Measurements from ENCODE around the gene PXN.

Gene PXN

DNA sequence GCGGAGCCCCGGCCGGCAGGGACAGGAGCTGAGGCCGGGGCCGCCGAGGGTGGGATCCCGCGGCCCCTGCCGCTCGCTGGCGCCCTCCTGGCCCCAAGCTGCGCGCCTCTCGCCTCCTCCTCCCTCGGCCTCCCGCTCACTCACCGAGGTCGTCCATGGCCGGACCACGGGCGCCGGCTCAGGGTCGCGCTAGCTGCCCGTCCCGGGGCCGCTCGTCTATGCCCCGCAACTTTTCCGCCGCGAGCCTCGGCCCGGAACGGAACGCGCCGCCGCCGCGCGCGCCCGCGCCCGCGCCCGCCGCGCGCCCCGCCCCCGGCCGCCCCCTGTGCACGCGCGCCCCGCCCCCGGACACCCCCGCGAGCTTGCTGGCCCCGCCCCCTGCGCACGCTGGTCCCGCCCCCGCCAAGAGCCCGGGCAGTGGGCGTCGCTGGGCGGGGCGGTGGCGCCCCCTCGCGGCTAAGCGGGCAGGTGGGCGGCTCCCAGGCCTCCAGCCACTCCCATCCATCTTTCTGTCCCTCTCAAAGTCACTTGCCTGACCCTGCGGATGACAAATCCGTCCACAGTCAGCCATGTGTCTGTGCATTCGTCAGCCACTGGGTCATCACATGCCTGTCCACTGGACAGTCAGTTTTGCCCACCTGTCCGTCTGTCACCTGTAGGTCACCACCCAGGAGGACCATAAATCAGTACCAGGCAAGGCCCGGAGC, at the start of gene PXN:
TSS of gene PXN (minus strand) at position 258 of the 707 bp plus-strand sequence. CDS start at position 157, 101 bp downstream.
- peak; percentile 81 for DNase-seq

DNA sequence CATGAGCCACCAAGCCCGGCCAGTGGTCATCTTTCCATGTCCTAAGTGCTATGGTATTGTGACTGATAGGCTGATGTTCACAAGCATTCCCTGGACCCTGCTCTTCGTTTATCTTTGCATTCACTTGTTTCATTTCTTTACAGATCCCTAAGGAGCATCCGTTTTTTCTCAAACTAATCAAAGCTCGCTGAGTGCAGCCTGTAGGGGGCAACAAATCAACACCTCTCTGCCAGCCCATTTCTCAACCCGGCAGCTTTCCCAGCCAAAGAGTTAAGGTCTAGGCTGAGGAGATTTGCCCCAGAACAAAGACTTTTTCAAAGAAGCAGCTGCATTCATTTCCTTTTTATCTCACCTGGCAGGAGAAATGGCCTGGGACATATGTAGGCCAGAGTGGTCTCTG, 48.7 kb upstream of the PXN start:
- no peak for DNase-seq

DNA sequence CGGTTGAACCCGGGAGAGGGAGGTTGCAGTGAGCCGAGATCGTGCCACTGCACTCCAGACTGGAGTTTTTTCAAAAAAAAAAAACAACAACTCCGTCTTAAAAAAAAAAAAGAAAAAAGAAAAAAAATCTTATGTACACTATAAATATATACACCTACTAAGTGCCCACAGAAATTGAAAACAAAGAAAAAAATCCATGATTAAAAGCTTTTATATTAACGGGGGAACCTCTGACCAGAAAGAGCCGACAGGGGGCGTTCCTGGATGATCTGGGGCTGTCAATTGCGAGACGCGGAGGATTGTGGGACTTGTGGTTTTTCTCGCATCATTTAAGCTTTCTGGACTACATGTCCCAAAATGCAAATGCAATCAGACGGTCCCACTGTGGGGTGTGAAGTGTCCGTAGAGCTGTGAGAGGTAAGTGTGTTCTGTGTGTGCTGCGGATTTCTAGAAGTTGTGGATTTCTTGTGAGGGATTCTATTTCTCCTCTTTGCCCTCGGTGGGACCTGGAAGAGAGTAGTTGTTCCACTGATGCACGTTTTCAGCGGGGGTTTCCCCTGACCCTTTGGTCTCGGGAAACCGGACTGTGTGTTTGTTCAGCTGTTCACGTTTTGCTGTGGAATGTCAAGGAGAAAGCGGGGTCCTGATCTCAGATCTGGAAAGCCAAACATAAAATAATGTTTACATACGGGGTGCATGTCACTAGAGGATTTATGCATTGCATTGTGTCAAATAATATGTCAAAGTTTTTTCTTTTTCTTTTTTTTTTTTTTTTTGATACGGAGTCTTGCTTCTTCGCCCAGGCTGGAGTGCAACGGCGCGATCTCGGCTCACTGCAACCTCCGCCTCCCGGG, 36.7 kb upstream of the PXN start, which contains the start of gene SIRT4:
TSS of gene SIRT4 (plus strand) at position 360 of the 854 bp plus-strand sequence. CDS start 1,241 bp downstream, outside the sequence.
- peak; percentile 88 for DNase-seq

DNA sequence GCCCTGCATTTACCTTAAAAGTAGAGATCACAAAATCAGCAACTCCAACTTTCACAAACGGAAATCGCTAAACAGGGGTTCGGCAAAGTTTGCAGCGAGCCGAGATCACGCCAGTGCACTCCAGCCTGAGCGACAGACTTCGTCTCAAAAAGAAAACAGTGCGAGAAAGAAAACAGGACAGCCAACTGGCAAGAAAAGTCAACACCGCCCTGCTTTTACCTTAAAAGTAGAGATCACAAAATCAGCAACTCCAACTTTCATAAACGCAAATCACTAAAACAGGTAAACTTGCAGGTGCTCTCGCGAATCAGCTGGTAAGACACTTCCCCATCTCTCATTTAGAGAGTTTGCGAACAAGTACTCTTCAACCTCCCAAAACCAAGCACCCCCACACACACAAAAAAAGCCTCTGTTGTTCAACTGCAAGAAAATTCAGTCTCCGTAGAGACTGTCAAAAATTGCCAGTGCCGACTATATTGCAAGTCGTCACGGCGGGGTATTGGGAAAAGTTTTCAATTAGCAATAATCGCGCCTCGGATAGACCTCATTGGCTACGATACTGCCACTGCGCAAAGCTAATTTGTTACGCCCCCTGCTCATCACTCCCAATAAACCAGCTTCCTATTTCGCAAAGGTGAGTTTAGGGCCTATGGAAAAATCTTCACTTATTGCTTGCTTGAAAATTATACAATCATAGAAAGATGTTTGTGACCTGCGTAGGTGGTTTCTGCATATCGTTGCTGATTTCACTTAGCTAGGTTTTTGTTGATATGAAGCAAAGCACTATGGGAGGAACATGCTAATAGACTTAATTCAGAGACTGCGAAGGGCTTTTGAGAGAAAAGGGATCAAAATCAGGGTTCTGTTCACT, 27.4 kb upstream of the PXN start, which contains the start of gene RNU4-1:
TSS of gene RNU4-1 (minus strand) at position 577 of the 871 bp plus-strand sequence.
- peak; percentile 90 for DNase-seq

DNA sequence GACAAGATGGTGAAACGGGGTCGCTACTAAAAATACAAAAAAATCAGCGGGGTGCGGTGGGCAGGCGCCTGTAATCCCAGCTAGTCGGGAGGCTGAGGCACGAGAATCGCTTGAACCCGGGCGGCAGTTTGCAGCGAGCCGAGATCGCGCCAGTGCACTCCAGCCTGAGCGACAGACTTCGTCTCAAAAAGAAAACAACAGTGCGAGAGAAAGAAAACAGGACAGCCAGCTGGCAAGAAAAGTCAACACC, 26.8 kb upstream of the PXN start:
- no peak for DNase-seq

DNA sequence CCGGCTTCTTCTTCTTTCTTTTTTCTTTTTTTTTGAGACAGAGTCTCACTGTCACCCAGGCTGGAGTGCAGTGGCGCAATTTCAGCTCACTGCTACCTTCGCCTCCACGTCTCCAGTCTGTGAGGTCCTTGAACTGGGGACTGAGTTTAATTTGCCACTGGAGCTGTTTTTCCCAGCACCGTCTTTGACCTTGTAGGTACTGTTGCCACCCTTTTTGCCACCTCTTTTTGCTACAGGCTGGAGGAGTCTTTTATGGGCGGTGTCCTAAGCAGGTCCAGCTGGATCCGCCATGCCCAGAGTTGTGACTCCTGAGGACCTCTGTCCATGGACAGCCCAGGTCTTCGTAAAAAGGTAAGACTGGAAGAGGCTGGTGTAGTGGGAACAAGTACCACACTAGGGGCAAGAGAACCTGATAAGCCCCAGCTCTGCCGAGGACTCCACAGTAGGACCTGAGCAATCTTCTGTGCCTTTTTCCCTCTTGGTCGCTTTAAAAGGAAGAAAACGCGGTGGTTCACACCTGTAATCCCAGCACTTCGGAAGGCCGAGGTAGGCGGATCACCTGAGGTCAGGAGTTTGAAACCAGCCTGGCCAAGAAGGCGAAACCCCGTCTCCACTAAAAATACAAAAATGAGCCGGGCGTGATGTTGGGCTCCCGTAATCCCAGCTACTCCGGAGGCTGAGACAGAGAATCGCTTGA, 25.2 kb upstream of the PXN start:
- no peak for DNase-seq

DNA sequence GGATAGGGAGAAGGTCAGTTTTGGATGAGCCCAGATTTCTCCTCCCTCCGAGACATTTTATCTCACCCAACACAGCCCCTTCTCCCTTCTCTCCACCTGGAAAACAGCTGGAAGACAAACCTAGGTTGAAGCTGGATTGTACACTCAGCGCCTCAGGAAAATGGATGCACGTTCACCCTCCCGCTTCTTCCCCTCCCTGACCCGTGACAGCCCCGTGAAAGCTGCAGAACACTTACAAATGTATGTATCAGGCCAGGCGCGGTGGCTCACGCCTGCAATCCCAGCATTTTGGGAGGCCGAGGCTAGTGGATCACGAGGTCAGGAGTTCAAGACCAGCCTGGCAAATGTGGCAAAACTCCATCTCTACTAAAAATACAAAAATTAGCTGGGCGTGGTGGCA, 22.0 kb upstream of the PXN start:
- no peak for DNase-seq

DNA sequence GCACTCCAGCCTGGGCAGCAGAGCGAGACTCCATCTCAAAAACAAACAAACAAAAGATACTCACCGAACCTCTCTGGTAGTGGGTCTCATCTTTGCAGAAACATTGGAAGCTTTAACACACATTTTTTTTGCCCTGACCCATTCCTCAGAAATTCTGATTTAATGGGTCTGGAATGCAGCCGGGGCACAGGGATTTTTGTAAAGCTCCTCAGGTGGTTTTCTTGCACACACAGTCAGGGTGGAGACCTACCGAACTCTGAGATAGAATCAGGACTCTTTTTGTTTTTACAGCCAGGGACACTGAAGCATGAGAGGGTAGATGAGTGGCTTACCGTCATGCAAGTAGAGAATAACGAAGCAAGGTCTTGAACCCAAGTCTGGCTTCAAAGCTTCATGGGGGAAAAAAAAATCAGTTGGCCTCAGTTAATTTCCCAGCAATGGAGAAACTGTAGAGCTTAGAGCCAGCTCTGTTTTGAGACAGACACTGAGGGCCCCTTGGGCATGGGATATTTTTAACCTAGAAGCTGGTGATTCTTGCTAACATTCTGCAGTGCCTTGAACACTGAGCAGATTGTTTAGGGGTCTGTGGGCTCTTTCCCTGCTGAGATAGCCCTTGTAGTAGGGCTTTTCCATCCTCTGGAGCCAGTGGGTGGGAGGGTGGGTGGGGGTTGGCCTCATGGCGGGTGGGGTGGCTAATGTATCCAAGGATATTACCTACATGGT, 21.4 kb upstream of the PXN start:
- no peak for DNase-seq

DNA sequence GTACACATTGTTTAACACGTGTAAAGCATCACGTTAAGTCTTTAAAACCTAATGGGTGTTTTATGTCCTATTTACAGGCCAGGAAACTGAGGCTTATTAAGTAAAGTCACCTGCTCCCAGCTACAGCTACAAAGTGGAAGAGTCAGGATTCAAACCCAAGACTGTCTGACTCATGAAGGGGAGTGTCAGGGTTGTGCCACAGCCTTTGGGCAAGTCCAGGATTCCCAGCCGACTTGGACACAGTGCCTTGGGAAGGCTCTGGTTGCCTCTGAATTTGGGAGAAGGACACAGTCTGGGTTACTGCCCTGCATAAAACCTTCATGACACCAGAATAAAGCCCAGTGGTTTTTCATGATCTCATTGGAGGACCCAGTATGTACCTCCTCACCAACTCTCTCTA, 18.9 kb upstream of the PXN start:
- DNase-seq = no peak

DNA sequence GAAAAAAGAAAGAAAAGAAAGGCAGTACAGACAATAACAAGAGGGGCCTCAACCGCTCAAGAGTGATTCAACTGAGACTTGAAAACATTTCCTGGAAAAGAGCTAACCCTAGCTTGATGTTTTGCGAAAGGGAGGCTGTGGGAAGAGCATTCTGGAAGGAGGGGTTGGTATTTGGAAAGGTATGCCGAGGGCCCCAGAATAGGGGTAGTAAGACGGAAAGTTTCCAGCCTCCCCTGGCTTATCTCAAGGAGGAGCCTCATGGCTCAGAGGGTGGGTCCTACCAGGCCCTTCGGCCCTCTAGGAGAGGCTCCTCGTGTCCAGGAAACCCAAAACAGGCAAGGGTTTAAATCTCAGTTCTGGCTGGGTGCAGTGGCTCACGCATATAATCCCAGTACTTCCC, 17.8 kb upstream of the PXN start:
- no peak for DNase-seq

DNA sequence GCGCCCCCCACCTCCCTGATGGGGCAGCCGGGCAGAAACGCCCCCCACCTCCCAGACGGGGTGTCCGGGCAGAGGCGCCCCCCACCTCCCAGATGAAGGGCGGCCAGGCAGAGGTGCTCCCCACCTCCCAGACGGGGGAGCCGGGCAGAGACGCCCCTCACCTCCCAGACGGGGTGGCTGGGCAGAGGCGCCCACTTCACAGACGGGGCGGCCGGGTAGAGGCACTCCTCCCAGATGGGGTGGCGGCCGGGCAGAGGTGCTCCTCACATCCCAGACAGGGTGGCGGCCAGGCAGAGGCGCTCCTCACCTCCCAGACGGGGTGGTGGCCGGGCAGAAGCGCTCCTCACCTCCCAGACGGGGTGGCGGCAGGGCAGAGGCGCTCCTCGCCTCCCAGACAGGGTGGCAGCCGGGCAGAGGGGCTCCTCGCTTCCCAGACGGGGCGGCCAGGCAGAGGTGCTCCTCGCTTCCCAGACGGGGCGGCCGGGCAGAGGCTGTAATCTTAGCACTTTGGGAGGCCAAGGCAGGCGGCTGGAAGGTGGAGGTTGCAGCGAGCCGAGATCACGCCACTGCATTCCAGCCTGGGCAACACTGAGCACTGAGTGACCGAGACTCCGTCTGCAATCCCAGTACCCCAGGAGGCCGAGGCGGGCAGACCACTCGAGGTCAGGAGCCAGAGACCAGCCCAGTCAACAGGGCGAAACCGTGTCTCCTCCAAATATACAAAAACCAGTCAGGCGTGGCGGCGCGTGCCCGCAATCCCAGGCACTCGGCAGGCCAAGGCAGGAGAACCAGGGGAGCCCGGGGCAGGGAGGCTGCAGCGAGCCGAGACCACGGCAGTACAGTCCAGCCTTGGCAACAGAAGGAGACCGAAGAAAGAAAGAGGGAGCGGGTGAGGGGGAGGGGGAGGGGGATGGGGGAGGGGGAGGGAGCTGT, 12.9 kb upstream of the PXN start:
- DNase-seq = no peak

DNA sequence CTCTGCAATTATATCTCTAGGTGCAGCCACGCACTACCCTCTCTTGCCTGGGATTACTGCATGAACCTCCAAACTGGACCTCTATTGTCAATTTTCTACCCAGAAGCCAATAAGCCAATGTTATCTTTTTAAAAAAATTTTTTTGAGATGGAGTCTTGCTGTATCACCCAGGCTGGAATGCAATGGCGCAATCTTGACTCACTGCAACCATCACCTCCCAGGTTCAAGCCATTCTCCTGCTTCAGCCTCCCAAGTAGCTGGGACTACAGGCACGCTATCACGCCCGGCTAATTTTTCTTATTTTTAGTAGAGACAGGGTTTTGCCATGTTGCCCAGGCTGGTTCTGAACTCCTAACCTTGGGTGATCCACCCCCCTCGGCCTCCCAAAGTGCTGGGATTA, 11.2 kb upstream of the PXN start:
- DNase-seq = no peak

DNA sequence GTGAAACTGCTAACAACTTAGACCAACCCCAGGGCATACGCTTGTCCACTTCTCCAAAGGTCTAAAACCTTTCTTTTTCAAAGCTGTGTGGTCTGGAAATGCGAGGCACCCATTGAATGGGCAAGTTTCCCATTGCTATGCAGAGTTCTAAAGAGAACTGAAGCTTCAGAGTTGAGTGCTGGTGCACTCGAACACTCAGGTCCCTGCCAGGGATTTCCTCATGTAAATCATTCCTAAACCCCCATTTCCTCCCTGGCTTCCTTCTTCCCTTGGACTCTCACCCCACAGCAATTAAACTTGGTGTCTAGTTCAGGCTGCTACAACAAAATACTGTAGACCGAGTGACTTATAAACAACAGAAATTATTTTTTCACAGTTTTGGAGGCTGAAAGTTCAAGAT, 2.2 kb upstream of the PXN start:
- DNase-seq = no peak

DNA sequence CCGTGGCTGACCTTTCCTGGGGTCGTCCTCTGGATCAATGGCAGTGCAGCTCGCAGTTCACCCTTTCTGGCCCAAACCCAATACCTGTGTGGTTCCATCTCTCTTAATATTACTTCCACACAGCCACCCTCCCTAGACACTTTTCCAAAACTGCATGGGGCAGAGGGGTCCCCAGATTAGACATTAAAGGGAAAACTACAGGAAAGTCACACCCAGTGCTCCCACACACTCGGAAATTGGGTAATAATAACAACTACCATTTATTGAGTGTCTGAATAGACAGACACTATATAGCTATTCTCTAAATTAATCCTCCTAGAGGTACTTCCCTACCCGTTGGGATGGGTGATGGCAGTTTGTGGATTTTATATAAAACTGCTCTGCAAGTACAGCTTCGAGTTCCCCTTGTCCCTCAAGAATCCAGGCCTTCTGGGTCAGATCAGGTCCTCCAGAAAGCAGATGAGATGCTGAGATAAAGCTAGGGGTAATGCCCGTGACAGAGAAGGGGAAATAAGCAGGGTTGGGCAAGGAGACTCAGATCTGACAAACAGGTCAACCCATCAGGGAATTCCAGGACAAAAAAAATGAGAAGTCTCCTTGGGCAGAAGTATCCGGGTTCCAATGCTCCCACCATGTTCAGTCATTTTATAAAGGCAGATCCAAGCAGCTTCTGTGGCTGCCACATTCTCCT, 795 bp upstream of the PXN start:
- DNase-seq = no peak

DNA sequence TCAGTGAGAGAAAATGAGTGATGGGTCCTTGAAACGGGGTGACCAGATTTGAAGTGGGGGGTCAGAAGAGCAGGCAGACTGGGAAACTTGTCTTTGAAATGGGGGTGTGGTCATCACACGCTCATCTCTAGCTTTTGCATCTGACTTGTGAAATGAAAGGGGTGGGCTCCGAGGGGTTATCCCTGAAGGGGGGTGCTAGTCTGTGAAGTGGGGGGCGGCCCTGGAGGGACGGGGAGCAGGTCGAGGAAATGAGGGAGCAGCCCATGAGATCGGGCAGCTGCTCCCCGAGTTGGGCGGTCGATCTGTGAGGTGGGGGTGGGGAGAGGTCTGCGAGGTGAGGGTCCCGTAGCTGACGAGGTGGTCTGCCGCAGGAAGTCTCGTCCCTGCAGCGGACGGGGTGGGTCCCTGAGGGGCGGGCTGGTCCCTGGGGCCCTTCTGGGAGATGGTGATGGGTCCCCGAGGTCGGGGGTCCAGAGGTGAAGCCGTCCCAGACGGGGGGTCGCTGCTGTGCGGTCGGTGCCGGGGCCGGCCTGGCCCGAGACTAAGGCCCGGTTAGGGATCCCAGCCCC, 542 bp downstream of the PXN start:
- DNase-seq = no peak

DNA sequence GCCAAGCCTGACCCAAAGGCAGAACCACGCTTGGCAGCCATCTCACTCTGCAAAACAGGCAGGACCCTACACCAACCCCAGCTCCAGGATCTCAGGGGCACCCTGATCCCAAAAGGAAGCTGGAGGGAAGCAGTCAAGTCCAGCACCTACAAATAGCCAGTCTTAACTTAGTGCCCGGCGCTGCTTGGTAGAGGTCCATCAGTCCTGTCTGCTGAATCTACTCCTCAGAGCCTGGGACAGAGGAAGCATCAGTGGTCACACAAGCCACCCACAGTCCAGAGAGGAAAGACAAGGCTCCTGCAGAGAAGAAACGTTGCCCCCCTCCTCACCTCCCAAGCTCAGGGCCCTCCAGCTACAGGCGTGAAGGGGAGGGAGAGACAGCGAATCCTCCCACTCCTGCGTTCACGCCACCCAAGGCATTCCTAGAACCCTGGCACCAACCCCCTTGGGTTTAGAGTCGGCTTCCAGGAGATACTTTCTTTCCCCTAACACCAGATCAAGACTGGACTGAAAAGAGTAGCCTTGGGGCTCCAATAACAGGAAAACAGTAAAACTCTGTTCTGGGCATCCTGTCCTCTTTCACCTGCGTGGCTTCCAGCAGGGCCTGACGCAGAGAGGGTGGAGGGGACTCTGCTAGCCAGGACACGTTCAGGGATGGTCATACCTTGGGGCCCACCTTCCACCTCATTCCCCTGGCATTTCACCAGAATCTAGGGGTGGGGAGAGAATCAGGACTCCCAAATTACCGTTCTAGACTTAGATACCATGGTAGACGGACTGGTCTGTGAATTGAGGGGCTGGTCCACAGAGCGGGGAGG, 1.2 kb downstream of the PXN start:
- no peak for DNase-seq

DNA sequence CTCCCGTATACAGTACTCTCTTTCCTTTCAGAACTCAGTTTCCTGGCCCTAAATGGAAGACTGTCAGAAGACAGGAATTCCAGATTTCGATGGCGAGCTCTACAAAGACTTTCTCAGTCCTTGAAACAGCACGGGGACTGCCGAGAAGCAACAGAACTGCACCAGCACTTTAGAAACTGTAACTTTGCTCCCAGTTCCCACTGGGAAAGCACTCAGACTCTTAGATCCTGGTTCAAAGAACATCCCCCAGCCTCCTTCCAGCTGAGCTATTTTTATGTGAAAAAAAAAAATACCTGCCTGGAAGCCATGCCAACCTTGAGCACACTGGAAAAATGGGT, 1.8 kb downstream of the PXN start:
- DNase-seq = no peak

DNA sequence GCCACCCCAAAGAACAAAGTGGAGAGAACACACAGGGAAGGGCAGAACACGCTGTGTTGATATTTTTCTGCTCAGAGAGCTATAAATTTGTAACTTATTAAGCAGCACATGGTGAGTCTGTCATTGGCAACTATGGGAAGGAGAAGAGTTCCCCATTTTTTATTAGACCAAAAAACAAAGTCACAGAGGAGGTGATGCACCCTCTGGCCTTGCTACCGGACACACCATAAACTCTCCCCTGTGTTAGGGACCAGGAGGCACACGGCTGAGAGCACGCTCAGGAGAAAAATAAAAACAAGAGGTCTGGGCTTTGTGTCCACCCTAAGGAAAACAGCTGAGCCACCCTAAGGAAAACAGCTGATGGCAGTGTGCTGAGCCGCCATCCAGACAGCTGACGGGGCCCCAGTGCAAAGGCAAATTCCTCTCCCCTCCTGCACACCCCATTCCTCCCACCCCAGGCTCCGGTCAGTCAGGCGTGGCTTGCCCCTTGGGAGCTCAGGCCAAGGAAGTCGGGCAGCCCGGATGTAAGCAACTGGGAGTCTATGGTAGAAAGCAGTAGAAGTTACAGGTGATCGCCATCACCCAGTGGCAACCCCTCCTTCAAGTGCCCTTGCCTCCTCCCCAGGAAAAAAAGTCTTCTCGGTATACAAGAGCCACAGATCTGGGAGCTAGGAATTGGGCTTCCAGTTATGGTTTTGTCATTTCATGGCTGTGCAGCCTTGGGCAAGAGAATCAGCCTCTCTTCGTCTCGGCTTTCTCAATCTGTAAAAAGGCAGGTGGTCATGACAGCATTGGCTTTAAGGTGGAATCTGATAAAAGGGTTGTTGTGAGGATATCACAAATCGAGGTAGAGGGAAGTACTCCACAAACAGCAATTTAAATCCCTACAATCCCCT, 2.4 kb downstream of the PXN start:
- no peak for DNase-seq

All from NCI-H2171 (cell line).